Osteoblast (primary cell): Measurements from ENCODE around the gene NOPCHAP1. TPM values are rescaled to one million over a fixed set of nuclear protein-coding genes. Genes with fewer than 3 reads are reported as not detected.

Source experiments
- DNase-seq: peaks from one replicate; pipeline ENCODE4 v3.0.0; 2011; ENCODE audit warnings: low spot score, mixed read lengths; ENCODE audit not compliant: insufficient read length; ENCODE audit errors: missing footprints
- H2AFZ ChIP-seq: 2 replicates; pipeline ENCODE4 v1.6.0; 2011; ENCODE audit warnings: mild to moderate bottlenecking, low read length
- H3K27ac ChIP-seq: 2 replicates; pipeline ENCODE4 v1.5.1; 2011; ENCODE audit warnings: mild to moderate bottlenecking, low read depth, low read length, moderate library complexity
- H3K27me3 ChIP-seq: 2 replicates; pipeline ENCODE4 v1.6.0; 2012; ENCODE audit warnings: mild to moderate bottlenecking, control low read depth, inconsistent platforms, low read length, moderate library complexity; ENCODE audit not compliant: insufficient read depth
- H3K36me3 ChIP-seq: 2 replicates; pipeline ENCODE4 v1.5.1; 2011; ENCODE audit warnings: mild to moderate bottlenecking, low read length, control low read depth, moderate library complexity; ENCODE audit not compliant: insufficient read depth
- H3K4me1 ChIP-seq: 2 replicates; pipeline ENCODE4 v1.5.1; 2011; ENCODE audit warnings: mild to moderate bottlenecking, low read length, control low read depth, moderate library complexity; ENCODE audit not compliant: insufficient read depth
- H3K4me2 ChIP-seq: 2 replicates; pipeline ENCODE4 v1.6.0; 2011; ENCODE audit warnings: mild to moderate bottlenecking, low read length; ENCODE audit not compliant: insufficient read depth
- H3K4me3 ChIP-seq: fragments of 200-600 bp; sonication (generic); 3 replicates; pipeline ENCODE4 v1.5.1; 2012; ENCODE audit warnings: mild to moderate bottlenecking, low read length, inconsistent platforms; ENCODE audit not compliant: insufficient read depth
- H3K79me2 ChIP-seq: 2 replicates; pipeline ENCODE4 v1.6.0; 2012; ENCODE audit warnings: mild to moderate bottlenecking, low read length, control low read depth, inconsistent platforms; ENCODE audit not compliant: insufficient read depth
- H3K9me3 ChIP-seq: 2 replicates; pipeline ENCODE4 v1.5.1; 2011; ENCODE audit warnings: low read depth, low read length, control low read depth
- H4K20me1 ChIP-seq: 2 replicates; pipeline ENCODE4 v1.6.0; 2012; ENCODE audit warnings: mild to moderate bottlenecking, low read length, control low read depth; ENCODE audit not compliant: insufficient read depth
- CTCF ChIP-seq: IDR thresholded peaks from 2 replicates; pipeline ENCODE4 v1.5.1; 2011; ENCODE audit warnings: mild to moderate bottlenecking, low read depth, low read length, moderate library complexity; ENCODE audit errors: extremely low read depth
- total RNA-seq: library from RNA; depleted of rRNA; stranded (reverse); fragments of >200 nt; gene quantifications from 2 replicates; pipeline ENCODE4 v1.2.3, GENCODE V29; 2012

Gene NOPCHAP1
- 4.3 and 4.4 TPM in 2 replicates for total RNA-seq

- TF ChIP-seq CTCF: no peak
- peak within 1 kb of the TSS; percentile 90 for H3K4me3 ChIP-seq
- peak within 1 kb of the TSS; percentile 91 for H3K4me2 ChIP-seq
- peak; percentile 98 for DNase-seq
- H4K20me1 ChIP-seq: no peaks in the 10 kb centered on the region
- H3K79me2 ChIP-seq: peaks cover 27% of the 10 kb centered on the region
- H3K4me1 ChIP-seq: peaks cover 17% of the 10 kb centered on the region
- peak within 1 kb of the TSS; percentile 97 for H2AFZ ChIP-seq
- H3K9me3 ChIP-seq: no peaks in the 10 kb centered on the region
- no peaks in the 10 kb centered on the region for H3K27me3 ChIP-seq
- H3K27ac ChIP-seq: no peak within 1 kb of the TSS
- H3K36me3 ChIP-seq: peaks cover 18% of the 10 kb centered on the region
Measured at GRCh38 chr12:104986022-104986941, at the start of gene NOPCHAP1. NOPCHAP1 (plus strand) TSS chr12:104986316; CDS start chr12:104986353, 37 bp downstream.

GRCh38 chr12:104938371-104938770 lies 47.7 kb upstream of the NOPCHAP1 start:
- H4K20me1 ChIP-seq: peaks cover 7% of the 10 kb centered on the region
- DNase-seq: no peak

GRCh38 chr12:104939089-104939488 lies 47.0 kb upstream of the NOPCHAP1 start:
- Histone ChIP-seq H3K4me3 (no peak overlapping the region), H3K4me1 (no peaks in the 10 kb centered on the region), H4K20me1 (peaks cover 7% of the 10 kb centered on the region), H3K27ac (no peak overlapping the region), H3K36me3 (no peaks in the 10 kb centered on the region), H3K27me3 (no peaks in the 10 kb centered on the region), H2AFZ (no peak overlapping the region), H3K4me2 (no peak overlapping the region), H3K9me3 (no peaks in the 10 kb centered on the region), H3K79me2 (no peaks in the 10 kb centered on the region)
- TF ChIP-seq CTCF: no peak
- no peak for DNase-seq

More at GRCh38 chr12:104938371-104938770, 47.7 kb upstream of the NOPCHAP1 start:
- no peak overlapping the region for H2AFZ ChIP-seq
- no peak for TF ChIP-seq CTCF
- H3K4me3 ChIP-seq: no peak overlapping the region
- H3K27ac ChIP-seq: no peak overlapping the region
- H3K9me3 ChIP-seq: no peaks in the 10 kb centered on the region
- H3K4me2 ChIP-seq: no peak overlapping the region
- H3K4me1 ChIP-seq: no peaks in the 10 kb centered on the region
- no peaks in the 10 kb centered on the region for H3K36me3 ChIP-seq
- no peaks in the 10 kb centered on the region for H3K79me2 ChIP-seq
- no peaks in the 10 kb centered on the region for H3K27me3 ChIP-seq

GRCh38 chr12:104941454-104941853 lies 44.7 kb upstream of the NOPCHAP1 start:
- H4K20me1 ChIP-seq: peaks cover 7% of the 10 kb centered on the region
- TF ChIP-seq CTCF: no peak
- no peaks in the 10 kb centered on the region for H3K36me3 ChIP-seq
- H3K27me3 ChIP-seq: no peaks in the 10 kb centered on the region
- H3K79me2 ChIP-seq: no peaks in the 10 kb centered on the region
- H3K27ac ChIP-seq: no peak overlapping the region
- no peak overlapping the region for H3K4me2 ChIP-seq
- H3K4me3 ChIP-seq: no peak overlapping the region
- no peaks in the 10 kb centered on the region for H3K4me1 ChIP-seq
- no peak for DNase-seq
- no peak overlapping the region for H2AFZ ChIP-seq
- no peaks in the 10 kb centered on the region for H3K9me3 ChIP-seq
